Kasumi-1 (cell line): Measurements from ENCODE around the gene U2SURP.

Experiments
- DNase-seq, 2 experiments: peaks; one replicate each; lab custom pipeline; 2025; lab: John Stamatoyannopoulos, UW

The U2SURP gene

GRCh38 chr3:143001369-143002082 lies at the start of gene U2SURP:
TSS of gene U2SURP (plus strand) at chr3:143001570. CDS start at chr3:143001629, 59 bp downstream.
- DNase-seq, result peak; percentile 97 to 98

GRCh38 chr3:142951794-142952193 lies 49.6 kb upstream of the U2SURP start:
- DNase-seq, result no peak

GRCh38 chr3:142952272-142953193 lies 48.8 kb upstream of the U2SURP start:
- no peak for DNase-seq

DNA sequence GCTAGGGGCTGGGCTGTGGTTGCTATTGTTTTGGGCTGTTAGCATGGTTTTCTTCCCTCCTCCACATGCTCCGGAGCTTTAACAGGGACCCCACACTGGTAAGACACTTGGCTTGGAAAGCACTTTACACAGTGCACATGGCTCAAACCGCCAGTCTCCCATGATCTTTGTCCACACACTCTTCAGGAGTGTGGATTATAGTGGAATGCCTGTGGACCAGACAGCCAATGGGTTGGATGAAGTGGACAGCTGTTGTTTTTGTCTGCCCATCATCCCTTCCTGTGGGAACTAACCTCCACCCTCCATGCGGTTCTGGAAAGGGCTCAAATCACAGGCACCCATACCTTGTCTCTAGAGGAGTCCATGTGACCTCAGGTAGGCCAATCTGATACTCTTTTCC lies 47.9 kb upstream of the U2SURP start:
- DNase-seq, result no peak

DNA sequence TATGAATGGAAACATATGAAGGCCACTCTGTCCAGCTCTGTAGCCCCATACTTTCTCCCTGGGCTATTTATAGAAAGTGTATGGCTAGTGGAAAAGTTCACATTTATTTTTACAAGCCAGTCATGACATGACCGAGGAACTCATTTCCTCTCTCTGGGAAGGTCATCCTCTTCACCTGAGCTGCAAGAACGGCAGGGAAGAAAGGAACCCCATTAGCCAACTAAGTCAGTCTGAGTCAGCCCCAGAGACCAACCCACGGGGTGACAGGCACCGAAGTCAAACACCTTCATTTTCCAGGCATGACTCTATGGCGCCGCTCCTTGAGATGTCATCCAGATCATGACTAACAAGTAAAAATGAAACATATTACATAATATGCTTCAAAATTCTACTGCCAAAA lies 42.7 kb upstream of the U2SURP start:
- DNase-seq, result no peak

GRCh38 chr3:142960322-142960850 lies 41.0 kb upstream of the U2SURP start:
- no peak for DNase-seq

GRCh38 chr3:142961539-142961938 lies 39.8 kb upstream of the U2SURP start:
- DNase-seq, result no peak

- no peak for DNase-seq
Observed at GRCh38 chr3:142962175-142962519, 39.2 kb upstream of the U2SURP start.

GRCh38 chr3:142962520-142963233 lies 38.7 kb upstream of the U2SURP start:
- DNase-seq, result peak in 1 of 2 experiments; percentile 12

- no peak for DNase-seq
Observed at GRCh38 chr3:142963234-142963515, 38.2 kb upstream of the U2SURP start.

- DNase-seq, result peak in 1 of 2 experiments; percentile 8
Observed at GRCh38 chr3:142963516-142964448, 37.6 kb upstream of the U2SURP start, which contains the start of gene PAQR9. TSS of gene PAQR9 (minus strand) at chr3:142963674. CDS start at chr3:142963336, 338 bp downstream.

- no peak for DNase-seq
Observed at GRCh38 chr3:142965581-142965980, 35.8 kb upstream of the U2SURP start.

DNA sequence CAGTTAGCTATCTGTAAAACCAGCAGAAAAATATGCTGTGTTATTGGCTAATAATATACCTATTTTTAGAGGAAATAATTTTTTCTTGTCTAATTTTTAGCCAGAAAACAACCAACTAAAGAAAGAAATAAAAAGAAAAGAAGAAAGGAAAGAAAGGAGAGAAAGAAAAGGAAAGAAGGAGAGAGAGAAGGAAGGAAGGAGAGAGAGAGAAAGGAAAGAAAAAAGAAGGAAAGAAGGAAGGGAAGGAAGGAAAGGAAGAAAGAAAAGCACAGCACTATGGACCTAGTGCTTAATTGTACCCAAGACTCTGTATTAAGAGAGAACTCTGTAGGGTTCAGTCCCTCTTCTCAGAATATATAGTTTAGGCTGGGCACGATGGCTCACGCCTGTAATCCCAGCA lies 34.6 kb upstream of the U2SURP start:
- DNase-seq, result no peak

GRCh38 chr3:142968319-142969025 lies 32.9 kb upstream of the U2SURP start:
- DNase-seq, result no peak

- DNase-seq, result no peak
Observed at GRCh38 chr3:142971431-142971830, 29.9 kb upstream of the U2SURP start.

GRCh38 chr3:142972092-142972753 lies 29.1 kb upstream of the U2SURP start:
- DNase-seq, result no peak

- DNase-seq, result no peak
Observed at GRCh38 chr3:142973217-142974009, 28.0 kb upstream of the U2SURP start.

GRCh38 chr3:142975316-142975995 lies 25.9 kb upstream of the U2SURP start:
- DNase-seq, result no peak
